LoVo (cell line): ENCODE data around the gene NEB.

Experiments used
- DNase-seq: peaks from one replicate; pipeline ENCODE4 v3.0.0-alpha.2; 2016; ENCODE audit warnings: low spot score

Gene NEB

DNA sequence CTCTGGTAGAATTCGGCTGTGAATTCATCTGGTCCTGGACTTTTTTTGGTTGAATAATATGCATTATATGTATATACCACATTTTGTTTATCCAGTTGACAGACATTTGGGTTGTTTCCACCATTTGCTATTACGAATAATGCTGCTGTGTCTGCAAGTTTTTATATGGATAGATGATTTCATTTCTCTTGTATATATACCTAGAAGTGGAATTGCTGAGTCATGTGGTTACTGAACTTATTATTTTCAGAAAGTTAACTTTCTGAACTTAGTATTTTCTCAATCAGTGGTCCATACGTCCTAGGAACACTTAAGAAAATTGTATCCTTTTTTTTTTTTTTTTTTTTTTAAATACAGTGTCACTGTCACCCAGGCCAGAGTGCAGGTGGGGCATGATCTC is 261.3 kb downstream of the NEB start:
- DNase-seq: no peak

DNA sequence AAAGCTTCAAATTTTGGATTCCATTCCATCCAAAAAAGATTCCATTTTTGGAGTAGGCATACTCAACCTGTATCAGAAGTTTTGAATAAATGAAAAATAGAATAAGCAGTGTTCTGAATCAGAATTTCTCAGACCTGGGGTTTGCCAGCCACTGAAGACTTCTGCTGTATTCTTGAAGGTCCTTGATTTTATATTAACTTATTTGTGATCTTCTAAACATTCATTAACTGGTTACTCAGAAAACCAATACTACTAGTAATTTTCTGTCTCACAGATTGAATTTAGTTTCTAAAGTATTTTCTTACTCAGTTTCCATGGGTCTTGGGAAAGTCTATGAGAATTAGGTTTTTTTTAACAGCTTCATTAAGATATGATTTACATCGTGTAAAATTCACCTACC is 263.7 kb downstream of the NEB start:
- DNase-seq: no peak

DNA sequence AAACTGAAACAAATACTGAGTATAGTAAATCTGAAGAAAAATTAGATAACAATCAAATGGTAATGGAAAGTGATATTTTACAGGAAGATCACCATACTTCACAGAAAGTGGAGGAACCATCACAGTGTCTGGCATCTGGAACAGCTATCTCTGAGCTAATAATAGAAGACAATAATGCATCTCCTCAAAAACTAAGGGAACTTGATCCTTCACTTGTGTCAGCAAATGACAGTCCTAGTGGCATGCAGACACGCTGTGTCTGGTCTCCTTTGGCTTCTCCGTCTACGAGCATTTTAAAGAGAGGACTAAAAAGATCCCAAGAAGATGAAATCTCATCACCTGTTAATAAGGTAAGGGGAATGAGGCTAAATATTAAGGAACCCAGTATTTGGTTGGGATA is 268.5 kb downstream of the NEB start:
- no peak for DNase-seq

DNA sequence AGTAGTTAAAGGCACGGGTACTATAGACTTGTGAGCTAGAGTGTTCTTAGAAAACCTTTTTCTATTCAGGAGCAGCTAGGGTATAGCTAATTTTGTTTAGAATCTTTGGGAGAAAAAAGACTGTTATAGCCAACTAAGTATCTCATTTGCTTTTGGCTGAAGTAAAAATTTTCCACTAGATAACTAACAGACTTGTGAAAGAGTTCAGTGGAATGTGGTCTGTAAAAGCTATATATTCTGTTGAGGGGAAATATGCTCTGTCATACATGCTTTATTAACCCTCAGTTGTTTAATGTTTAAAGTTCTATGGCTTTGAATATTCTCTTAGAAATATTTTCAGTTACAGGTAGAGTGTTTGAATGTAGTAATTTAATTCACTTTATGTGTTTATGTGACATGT is 274.9 kb downstream of the NEB start:
- DNase-seq: no peak

DNA sequence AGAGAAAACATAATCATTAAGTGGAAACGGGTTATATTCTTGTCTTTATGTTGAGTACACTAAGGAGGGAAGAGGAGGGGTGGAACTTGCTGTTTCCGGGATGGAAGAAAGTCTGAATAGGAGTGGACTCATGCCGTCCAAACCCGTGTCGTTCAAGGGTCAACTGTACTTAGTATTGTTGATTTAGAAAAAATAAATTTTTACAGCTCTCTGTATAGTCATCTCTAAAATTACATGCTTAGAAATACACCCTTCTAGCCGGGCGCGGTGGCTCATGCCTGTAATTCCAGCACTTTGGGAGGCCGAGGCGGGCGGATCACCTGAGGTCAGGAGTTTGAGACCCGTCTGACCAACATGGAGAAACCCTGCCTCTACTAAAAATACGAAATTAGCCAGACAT is 295.1 kb downstream of the NEB start:
- DNase-seq: no peak

DNA sequence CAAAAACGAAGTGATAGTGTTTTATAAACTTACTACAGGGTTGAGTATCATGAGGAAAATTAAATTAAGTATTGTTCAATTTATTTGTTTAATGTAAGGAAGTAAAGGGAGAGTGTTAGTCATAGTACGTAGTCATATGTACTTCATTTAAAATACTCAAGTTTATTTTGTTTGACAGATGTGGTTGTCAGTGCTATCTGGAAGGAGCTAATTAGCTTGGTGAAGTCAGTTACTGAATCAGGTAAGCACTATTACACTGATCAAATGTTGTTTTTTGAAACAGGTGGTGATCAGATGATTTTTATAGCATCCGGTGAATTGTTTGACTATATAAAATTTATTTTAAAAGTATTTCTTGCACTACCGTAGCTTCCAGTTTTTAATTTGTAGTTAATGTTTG is 295.8 kb downstream of the NEB start:
- no peak for DNase-seq

DNA sequence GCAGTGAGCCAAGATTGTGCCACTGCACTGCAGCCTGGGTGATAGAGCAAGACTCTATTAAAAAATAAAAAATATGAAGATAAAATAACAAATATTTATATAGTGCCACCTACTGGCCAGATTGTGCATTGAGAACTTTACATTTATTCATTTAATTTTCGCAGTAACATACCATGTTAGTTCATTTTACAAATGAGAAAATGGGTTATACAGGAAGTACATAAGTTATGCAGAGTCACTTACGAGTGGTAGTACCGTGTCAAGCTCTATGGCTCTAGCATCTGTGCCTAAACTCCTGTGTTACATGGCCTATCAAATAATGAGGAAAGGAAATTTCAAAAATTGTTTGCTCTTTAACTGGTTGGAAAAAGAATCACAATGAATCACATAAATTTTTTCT is 296.6 kb downstream of the NEB start:
- DNase-seq: no peak
